Spleen (tissue), 7 donors: Measurements from ENCODE around the gene SAT1.

Source experiments
- POLR2A ChIP-seq, 3 donors: fragments of 450-650 bp; IDR thresholded peaks; one replicate each; pipeline ENCODE4 v1.5.1; 2017; ENCODE audit warnings: antibody characterized with exemption in 3 of 3, mild to moderate bottlenecking in 1 of 3
- POLR2AphosphoS5 ChIP-seq, 3 donors: sonication (generic); formaldehyde crosslinking; IDR thresholded peaks; one replicate each; pipeline ENCODE4 v1.5.1; 2017; ENCODE audit warnings: antibody characterized with exemption in 3 of 3
- TF ChIP-seq, protein P1 (sequence below), 11 experiments: fragments of 200-600 bp in 7 of 11; fragments of 450-650 bp in 4 of 11; sonication (generic) in 4 of 11; IDR thresholded peaks in 8 of 11; conservative IDR thresholded peaks in 3 of 11; 1 replicate in 7 of 11; 2 replicates in 4 of 11; pipeline versions ENCODE4 v1.4.0 to v1.8.0; 2016 to 2021; ENCODE audit warnings: antibody characterized with exemption in 11 of 11, inconsistent platforms in 4 of 11, mild to moderate bottlenecking in 1 of 11
- donor health status: DM: no; HTN: no; CAD: no; lungs with moderate emphysema.
- donor health status: DM: no; HTN: no; CAD: no.
- donor health status: DM: no; HTN: no; CAD: no.

DNA sequence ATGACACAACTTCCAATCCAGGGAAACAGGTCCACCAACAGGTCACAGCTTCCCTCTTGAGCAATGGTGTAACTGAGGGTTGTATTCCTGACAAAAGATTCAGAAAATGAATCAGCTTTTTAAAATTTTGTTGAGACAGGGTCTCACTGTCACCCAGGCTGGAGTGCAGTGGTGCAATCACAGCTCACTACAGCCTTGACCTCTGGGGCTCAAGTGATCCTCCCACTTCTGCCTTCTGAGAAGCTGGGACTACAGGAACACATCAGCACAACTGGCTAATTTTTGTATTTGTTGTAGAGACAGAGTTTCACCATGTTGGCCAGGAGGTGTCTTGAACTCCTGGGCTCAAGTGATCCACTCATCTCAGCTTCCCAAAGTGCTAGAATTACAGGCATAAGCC, 43.7 kb downstream of the SAT1 start:
- TF ChIP-seq, protein P1, sequence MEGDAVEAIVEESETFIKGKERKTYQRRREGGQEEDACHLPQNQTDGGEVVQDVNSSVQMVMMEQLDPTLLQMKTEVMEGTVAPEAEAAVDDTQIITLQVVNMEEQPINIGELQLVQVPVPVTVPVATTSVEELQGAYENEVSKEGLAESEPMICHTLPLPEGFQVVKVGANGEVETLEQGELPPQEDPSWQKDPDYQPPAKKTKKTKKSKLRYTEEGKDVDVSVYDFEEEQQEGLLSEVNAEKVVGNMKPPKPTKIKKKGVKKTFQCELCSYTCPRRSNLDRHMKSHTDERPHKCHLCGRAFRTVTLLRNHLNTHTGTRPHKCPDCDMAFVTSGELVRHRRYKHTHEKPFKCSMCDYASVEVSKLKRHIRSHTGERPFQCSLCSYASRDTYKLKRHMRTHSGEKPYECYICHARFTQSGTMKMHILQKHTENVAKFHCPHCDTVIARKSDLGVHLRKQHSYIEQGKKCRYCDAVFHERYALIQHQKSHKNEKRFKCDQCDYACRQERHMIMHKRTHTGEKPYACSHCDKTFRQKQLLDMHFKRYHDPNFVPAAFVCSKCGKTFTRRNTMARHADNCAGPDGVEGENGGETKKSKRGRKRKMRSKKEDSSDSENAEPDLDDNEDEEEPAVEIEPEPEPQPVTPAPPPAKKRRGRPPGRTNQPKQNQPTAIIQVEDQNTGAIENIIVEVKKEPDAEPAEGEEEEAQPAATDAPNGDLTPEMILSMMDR (IDR thresholded peaks at IDR 0.05 in 8 of 11, conservative IDR thresholded peaks at IDR 0.05 in 3 of 11) = no peak
- TF ChIP-seq POLR2A (IDR thresholded peaks at IDR 0.05) (no peak), POLR2AphosphoS5 (IDR thresholded peaks at IDR 0.05) (no peak)
